H1 (cell line): ENCODE results near the gene ADRA2C. TPM values are rescaled to one million over a fixed set of nuclear protein-coding genes. Genes with fewer than 3 reads are reported as not detected.

ENCODE experiments used
- CTCF ChIA-PET: fragments of 300-600 bp; sonication (Branson Sonifier 250); formaldehyde crosslinking; loops from one replicate; lab custom pipeline; 2021; ENCODE audit not compliant: partially characterized antibody; lab: Charles Lee
- POLR2A ChIA-PET: fragments of 300-600 bp; sonication (Branson Sonifier 250); formaldehyde crosslinking; loops from one replicate; lab custom pipeline; 2021; ENCODE audit warnings: inconsistent platforms; ENCODE audit not compliant: partially characterized antibody; lab: Charles Lee
- DNase-seq, 2 experiments: peaks; one replicate each; pipeline versions ENCODE4 v3.0.0 to v3.0.0-alpha.2; 2010 to 2022; ENCODE audit warnings: low spot score in 2 of 2, low read depth in 1 of 2, mixed read lengths in 1 of 2
- FAIRE-seq: peaks from 2 replicates; lab custom pipeline; 2011; peaks lifted over from hg19 to GRCh38; lab: Jason Lieb, UNC
- H2AFZ ChIP-seq: 2 replicates; pipeline ENCODE4 v1.8.1; 2012; ENCODE audit warnings: low read length, inconsistent platforms
- H2AK5ac ChIP-seq: 2 replicates; pipeline ENCODE4 v1.6.1; 2013; ENCODE audit warnings: low read depth, low read length
- H2BK120ac ChIP-seq: replicated peaks from 2 replicates; pipeline ENCODE3; 2013; ENCODE audit warnings: low read depth, low read length, inconsistent platforms
- H2BK12ac ChIP-seq: 2 replicates; pipeline ENCODE4 v1.6.1; 2013; ENCODE audit warnings: low read depth, low read length
- H2BK15ac ChIP-seq: 2 replicates; pipeline ENCODE4 v1.6.1; 2013; ENCODE audit warnings: low read length
- H2BK20ac ChIP-seq: 2 replicates; pipeline ENCODE4 v1.6.1; 2013; ENCODE audit warnings: low read length
- H2BK5ac ChIP-seq: 2 replicates; pipeline ENCODE4 v1.6.1; 2013; ENCODE audit warnings: low read depth, low read length
- H3K14ac ChIP-seq: 2 replicates; pipeline ENCODE4 v1.6.1; 2013; ENCODE audit warnings: inconsistent platforms; ENCODE audit not compliant: insufficient read length
- H3K18ac ChIP-seq: 2 replicates; pipeline ENCODE4 v1.6.1; 2013; ENCODE audit warnings: low read length; ENCODE audit errors: extremely low read depth
- H3K23ac ChIP-seq: 2 replicates; pipeline ENCODE4 v1.6.1; 2013; ENCODE audit warnings: inconsistent platforms; ENCODE audit not compliant: insufficient read length
- H3K23me2 ChIP-seq: 2 replicates; pipeline ENCODE4 v1.6.1; 2013; ENCODE audit warnings: low read depth, low read length
- H3K27ac ChIP-seq: 2 replicates; pipeline ENCODE4 v1.6.1; 2011; ENCODE audit warnings: low read depth, low read length, inconsistent platforms
- H3K27me3 ChIP-seq, 4 experiments: replicated peaks in 1 of 4; 1 replicate in 1 of 4; 2 replicates in 3 of 4; pipeline versions ENCODE4 v1.6.1 to v1.8.1; 2011 to 2013; ENCODE audit warnings: low read length in 3 of 4, mild to moderate bottlenecking in 3 of 4, inconsistent platforms in 2 of 4, mixed read lengths in 2 of 4, moderate library complexity in 1 of 4; ENCODE audit not compliant: control insufficient read depth in 3 of 4, insufficient read depth in 3 of 4; ENCODE audit errors: extremely low read depth in 1 of 4
- H3K36me3 ChIP-seq, 4 experiments: 2 replicates each; pipeline versions ENCODE4 v1.6.1 to v1.8.1; 2011 to 2013; ENCODE audit warnings: mild to moderate bottlenecking in 4 of 4, low read length in 3 of 4, moderate library complexity in 2 of 4, control low read depth in 1 of 4, inconsistent platforms in 1 of 4; ENCODE audit not compliant: insufficient read depth in 4 of 4, control insufficient read depth in 2 of 4
- H3K4ac ChIP-seq: replicated peaks from 2 replicates; pipeline ENCODE3; 2013; ENCODE audit warnings: low read length, low read depth, mixed read lengths, inconsistent platforms; ENCODE audit not compliant: insufficient read length
- H3K4me1 ChIP-seq, 4 experiments: replicated peaks in 1 of 4; 1 replicate in 1 of 4; 2 replicates in 3 of 4; pipeline versions ENCODE4 v1.6.1 to v1.8.1; 2011 to 2013; ENCODE audit warnings: low read length in 3 of 4, inconsistent platforms in 2 of 4, mixed read lengths in 1 of 4; ENCODE audit not compliant: insufficient read depth in 4 of 4, control insufficient read depth in 3 of 4
- H3K4me2 ChIP-seq, 2 experiments: 2 replicates each; pipeline versions ENCODE4 v1.6.1 to v1.8.1; 2011 to 2013; ENCODE audit warnings: low read depth in 2 of 2, low read length in 2 of 2, control low read depth in 1 of 2, inconsistent platforms in 1 of 2, mild to moderate bottlenecking in 1 of 2; ENCODE audit not compliant: insufficient read depth in 1 of 2
- H3K4me3 ChIP-seq, 4 experiments: fragments of 200-600, 300-600 bp in 1 of 4; sonication (generic), shearing (Covaris generic), sonication (Bioruptor Twin) in 1 of 4; 2 replicates each; pipeline versions ENCODE4 v1.5.1 to v1.8.1; 2011 to 2016; ENCODE audit warnings: low read length in 4 of 4, low read depth in 3 of 4, control low read depth in 2 of 4, inconsistent platforms in 2 of 4, mild to moderate bottlenecking in 2 of 4, mixed read lengths in 1 of 4, moderate library complexity in 1 of 4; ENCODE audit not compliant: insufficient read depth in 2 of 4; ENCODE audit errors: extremely low read depth in 1 of 4
- H3K56ac ChIP-seq: replicated peaks from 2 replicates; pipeline ENCODE3; 2013; ENCODE audit warnings: low read depth, mild to moderate bottlenecking, mixed read lengths, low read length, inconsistent platforms; ENCODE audit not compliant: insufficient read length
- H3K79me1 ChIP-seq: 2 replicates; pipeline ENCODE4 v1.6.1; 2013; ENCODE audit warnings: low read depth, low read length, control low read depth
- H3K79me2 ChIP-seq, 2 experiments: 2 replicates each; pipeline versions ENCODE4 v1.6.1 to v1.8.1; 2012 to 2013; ENCODE audit warnings: low read length in 2 of 2, mild to moderate bottlenecking in 2 of 2, inconsistent platforms in 1 of 2; ENCODE audit not compliant: insufficient read depth in 2 of 2, control insufficient read depth in 1 of 2
- H3K9ac ChIP-seq, 4 experiments: replicated peaks in 1 of 4; 1 replicate in 1 of 4; 2 replicates in 3 of 4; pipeline versions ENCODE4 v1.6.1 to v1.8.1; 2011 to 2013; ENCODE audit warnings: low read depth in 3 of 4, low read length in 3 of 4, control low read depth in 2 of 4, mild to moderate bottlenecking in 2 of 4, moderate library complexity in 2 of 4, inconsistent platforms in 1 of 4; ENCODE audit errors: extremely low read depth in 1 of 4
- H3K9me3 ChIP-seq, 2 experiments: 2 replicates each; pipeline versions ENCODE4 v1.6.1 to v1.8.1; 2012 to 2013; ENCODE audit warnings: mild to moderate bottlenecking in 2 of 2, moderate library complexity in 2 of 2, control low read depth in 1 of 2, inconsistent platforms in 1 of 2, low read depth in 1 of 2, low read length in 1 of 2, mixed read lengths in 1 of 2; ENCODE audit not compliant: insufficient read depth in 2 of 2
- H4K20me1 ChIP-seq, 2 experiments: replicated peaks in 1 of 2; 2 replicates each; pipeline versions ENCODE3 to v1.8.1; 2011 to 2013; ENCODE audit warnings: inconsistent platforms in 2 of 2, low read length in 2 of 2, mild to moderate bottlenecking in 1 of 2; ENCODE audit not compliant: insufficient read depth in 2 of 2, control insufficient read depth in 1 of 2
- H4K5ac ChIP-seq: 2 replicates; pipeline ENCODE4 v1.6.1; 2013; ENCODE audit warnings: low read length, low read depth, mixed read lengths, inconsistent platforms; ENCODE audit not compliant: insufficient read length
- H4K8ac ChIP-seq: 2 replicates; pipeline ENCODE4 v1.8.0; 2013; ENCODE audit warnings: mild to moderate bottlenecking, moderate library complexity, low read length, inconsistent platforms; ENCODE audit not compliant: insufficient read depth; ENCODE audit errors: extremely low read depth
- H4K91ac ChIP-seq: replicated peaks from 2 replicates; pipeline ENCODE3; 2013; ENCODE audit warnings: low read length, mixed read lengths, inconsistent platforms; ENCODE audit not compliant: insufficient read length
- CEBPB ChIP-seq: IDR thresholded peaks from 2 replicates; pipeline ENCODE4 v1.6.1; 2012; ENCODE audit warnings: low read depth, low read length
- KDM1A ChIP-seq: fragments of 200-600, 300-600 bp; sonication (generic); IDR thresholded peaks from 2 replicates; pipeline ENCODE4 v1.7.1; 2016; ENCODE audit warnings: mild to moderate bottlenecking, low read length, borderline replicate concordance
- SP2 ChIP-seq: IDR thresholded peaks from 2 replicates; pipeline ENCODE4 v1.6.1; 2012; ENCODE audit warnings: mild to moderate bottlenecking, low read length, inconsistent platforms
- SUZ12 ChIP-seq: fragments of 200-600 bp; sonication (generic); IDR thresholded peaks from 2 replicates; pipeline ENCODE4 v1.6.1; 2012; ENCODE audit warnings: mild to moderate bottlenecking, inconsistent platforms, low read length, moderate library complexity, mixed read lengths
- WGBS, 2 experiments: shearing (Covaris generic) in 1 of 2; methylation state at CpG; one replicate each; pipeline versions ENCODE4 v1.1.6 to v1.1.7; 2013 to 2015; ENCODE audit warnings: low lambda C conversion rate in 2 of 2, mixed read lengths in 2 of 2, inconsistent platforms in 1 of 2, low coverage in 1 of 2, missing lambda C conversion rate in 1 of 2; ENCODE audit not compliant: insufficient replicate concordance in 2 of 2, insufficient coverage in 1 of 2, insufficient read length in 1 of 2; ENCODE audit errors: extremely low coverage in 1 of 2, missing lambda C conversion rate in 1 of 2; 5-methylcytosine and 5-hydroxymethylcytosine counted together
- polyA plus RNA-seq, 7 experiments: library from polyadenylated mRNA; depleted of rRNA in 3 of 7; stranded (reverse) in 5 of 7; unstranded in 2 of 7; fragments of >200 nt in 5 of 7; fragments of 200-250 nt in 2 of 7; gene quantifications; 1 replicate in 5 of 7; 2 replicates in 1 of 7; 4 replicates in 1 of 7; pipeline versions ENCODE4 v1.2.1 to v1.2.3, GENCODE V29; 2011 to 2013; ENCODE audit warnings: missing spikeins in 2 of 7, mixed read lengths in 2 of 7
- total RNA-seq: library from RNA; stranded (reverse); fragmentation: NEBNext Ultra II Directional; extraction: Animal tissue kit (Norgen Biotek cat#: 25700); gene quantifications from 2 replicates; pipeline ENCODE4 v1.2.1, GENCODE V29; 2021
- TF ChIP-seq, protein P1 (sequence below): IDR thresholded peaks from 2 replicates; pipeline ENCODE4 v1.6.1; 2012; ENCODE audit warnings: low read length, inconsistent platforms

Gene ADRA2C
- total and polyA plus RNA-seq, 2 of the 8 experiments (the other 6 are each of a cell fraction or from before 2014, with no cell fraction given), result 14.6 to 14.8 TPM

GRCh38 chr4:3722446-3723231, 43.5 kb upstream of the ADRA2C start:
- Histone ChIP-seq H3K79me1 (no peaks in the 10 kb centered on the region), H3K18ac (no peak overlapping the region; the same call in 1 of the 2 replicates), H3K4me2 (no peak overlapping the region), H3K9ac (no peak overlapping the region; a peak in 1 of 7 replicates), H3K9me3 (peaks cover 7 to 10% of the 10 kb centered on the region in 2 experiments; a peak in 3 of 4 replicates)
- 86% methylated on average over 11 of the region's 11 CpGs; no CpG with 5 or more reads in 1 of the 2 experiments for WGBS, 2 experiments
- TF ChIP-seq, protein P1, sequence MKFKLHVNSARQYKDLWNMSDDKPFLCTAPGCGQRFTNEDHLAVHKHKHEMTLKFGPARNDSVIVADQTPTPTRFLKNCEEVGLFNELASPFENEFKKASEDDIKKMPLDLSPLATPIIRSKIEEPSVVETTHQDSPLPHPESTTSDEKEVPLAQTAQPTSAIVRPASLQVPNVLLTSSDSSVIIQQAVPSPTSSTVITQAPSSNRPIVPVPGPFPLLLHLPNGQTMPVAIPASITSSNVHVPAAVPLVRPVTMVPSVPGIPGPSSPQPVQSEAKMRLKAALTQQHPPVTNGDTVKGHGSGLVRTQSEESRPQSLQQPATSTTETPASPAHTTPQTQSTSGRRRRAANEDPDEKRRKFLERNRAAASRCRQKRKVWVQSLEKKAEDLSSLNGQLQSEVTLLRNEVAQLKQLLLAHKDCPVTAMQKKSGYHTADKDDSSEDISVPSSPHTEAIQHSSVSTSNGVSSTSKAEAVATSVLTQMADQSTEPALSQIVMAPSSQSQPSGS, result no peak
- TF ChIP-seq KDM1A (no peak), SP2 (no peak), SUZ12 (no peak), CEBPB (no peak)
- TF ChIP-seq, all 59 proteins: peak for 0
- no peak overlapping the region for H3K14ac ChIP-seq
- no peak overlapping the region for H4K5ac ChIP-seq
- FAIRE-seq, result no peak
- CTCF ChIA-PET, result interaction anchor here (1.1 to 1.3 kb wide), 2 partner anchors 25 to 229 kb away, joined by 3 read pairs; no protein-coding TSS in a partner anchor
- H2AK5ac ChIP-seq, result no peak overlapping the region
- H2BK20ac ChIP-seq, result no peak overlapping the region
- no peak overlapping the region for H2BK5ac ChIP-seq
- peaks cover 0 to 28% (median 20%) of the 10 kb centered on the region in 4 experiments; a peak in 6 of 7 replicates for H3K4me1 ChIP-seq
- no peak overlapping the region for H3K27ac ChIP-seq
- peaks cover 0 to 27% (median 25%) of the 10 kb centered on the region in 4 experiments; a peak in 5 of 7 replicates for H3K27me3 ChIP-seq
- H2BK120ac ChIP-seq, result no peak overlapping the region
- H2AFZ ChIP-seq, result no peak overlapping the region
- H3K36me3 ChIP-seq, result no peaks in the 10 kb centered on the region; a peak in 2 of 8 replicates
- no peak overlapping the region for H3K4me3 ChIP-seq
- H3K56ac ChIP-seq, result no peak overlapping the region
- no peak overlapping the region for H2BK12ac ChIP-seq
- no peak overlapping the region for H4K91ac ChIP-seq
- DNase-seq, result no peak
- H4K8ac ChIP-seq, result no peak overlapping the region
- peaks cover 3% of the 10 kb centered on the region; the same call in 1 of the 2 replicates for H3K23me2 ChIP-seq
- no peak overlapping the region for H3K4ac ChIP-seq
- POLR2A ChIA-PET, result interaction anchor here (0.6 to 1.0 kb wide), 2 partner anchors 44 to 93 kb away, joined by 3 read pairs; no protein-coding TSS in a partner anchor
- no peaks in the 10 kb centered on the region for H4K20me1 ChIP-seq
- no peak overlapping the region for H3K23ac ChIP-seq
- no peak overlapping the region for H2BK15ac ChIP-seq
- H3K79me2 ChIP-seq, result no peaks in the 10 kb centered on the region
